ENCODE results near the gene RGPD5.
A peak's percentile ranks its signal among the peaks of the same experiment; 100 is the strongest.
"Not testable (repeated sequence)": the region's sequence is repeated elsewhere in the genome, so short reads cannot be mapped to it uniquely, and the experiment has no call there.

Gene RGPD5

GRCh38 chr2:109794074-109794737 lies at the start of gene RGPD5:
TSS of gene RGPD5 (plus strand) at chr2:109794305. CDS start at chr2:109794466, 161 bp downstream.
- not testable (repeated sequence) for DNase-seq

DNA sequence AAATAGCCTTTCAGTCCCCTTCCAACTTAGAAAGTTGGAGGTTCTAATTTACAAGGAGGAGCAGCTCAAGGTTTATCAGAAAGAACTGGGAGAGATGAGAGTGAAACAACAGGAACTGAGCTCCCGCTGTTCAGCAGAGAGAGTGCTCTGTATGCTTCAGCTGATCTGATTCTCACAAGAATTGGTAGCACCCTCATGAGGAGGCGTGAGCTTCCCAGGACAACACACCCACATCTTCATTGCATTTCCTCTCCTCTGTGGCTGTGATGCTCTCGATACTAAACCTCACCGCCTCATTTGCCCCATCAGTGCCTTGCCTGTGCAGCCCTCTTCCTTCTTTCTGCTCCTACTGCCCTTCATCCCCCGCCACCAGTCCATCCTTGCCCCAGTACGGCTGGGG lies 42.5 kb upstream of the RGPD5 start:
- DNase-seq: not testable (repeated sequence)

DNA sequence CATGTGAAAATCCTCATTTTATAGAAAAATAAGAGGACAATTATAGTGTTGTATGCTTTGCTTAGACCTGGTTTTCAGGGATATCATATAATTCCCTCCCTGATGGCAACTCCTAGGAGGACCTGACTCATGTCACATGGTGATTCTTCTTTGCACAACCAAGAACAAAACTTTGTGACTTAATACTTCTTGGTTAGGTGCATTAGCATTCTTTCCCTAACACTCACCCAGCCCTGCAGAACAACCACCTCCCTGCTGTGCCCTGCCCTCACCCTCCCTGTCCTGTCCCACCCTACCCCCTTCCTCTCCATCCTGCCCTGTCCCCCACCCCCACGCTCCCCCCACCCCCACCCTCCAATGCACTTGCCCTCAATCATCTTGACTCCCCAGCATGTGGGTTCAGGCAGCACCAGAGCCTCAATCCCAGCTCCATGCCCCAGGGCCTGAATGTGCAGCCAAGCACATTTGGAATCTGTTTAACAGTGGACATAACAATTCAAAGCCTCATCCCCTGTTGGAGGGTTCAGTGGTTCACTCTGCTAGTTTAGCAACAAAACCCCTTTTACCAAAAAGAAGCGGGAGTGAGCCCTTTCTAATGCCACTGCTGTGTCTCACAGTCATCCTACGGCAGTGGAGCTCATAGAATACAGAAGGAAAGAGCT lies 36.8 kb upstream of the RGPD5 start:
- DNase-seq: not testable (repeated sequence)

DNA sequence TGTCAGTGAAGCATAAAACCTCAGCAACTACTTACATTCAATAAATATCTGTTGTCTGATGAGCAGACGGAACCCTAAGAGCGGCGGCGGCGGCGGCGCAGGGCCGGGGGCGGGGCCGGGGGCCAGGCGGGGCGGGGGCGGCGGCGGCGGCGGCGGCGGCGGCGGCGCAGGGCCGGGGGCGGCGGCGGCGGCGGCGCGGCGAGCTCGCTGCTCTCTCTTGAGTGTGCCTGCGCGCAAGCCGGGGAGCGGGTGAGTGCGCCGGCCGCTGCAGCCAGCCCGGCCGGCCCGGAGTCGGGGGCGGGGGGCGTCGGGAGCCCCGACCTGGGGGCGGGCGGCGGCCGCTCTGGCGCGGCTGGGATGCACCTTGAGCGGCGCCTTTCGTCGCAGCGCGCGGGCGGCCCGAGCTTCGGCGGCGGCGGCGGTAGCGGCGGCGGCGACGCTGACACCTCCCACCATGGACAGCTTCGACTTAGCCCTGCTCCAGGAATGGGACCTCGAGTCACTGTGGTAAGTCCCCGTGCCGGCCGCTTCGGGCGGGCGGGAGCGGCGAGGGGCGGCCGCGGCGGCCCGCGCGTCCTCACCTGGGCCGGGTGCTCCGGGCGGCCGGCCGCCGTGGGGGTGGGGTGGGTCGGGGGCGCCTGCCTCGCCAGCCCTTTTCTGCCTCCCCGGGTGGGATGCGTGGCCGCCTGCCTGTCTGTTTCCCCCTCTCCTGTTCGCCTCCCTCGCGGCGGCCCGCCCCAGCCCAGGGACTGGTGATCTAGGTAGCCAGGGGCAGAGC lies 33.7 kb upstream of the RGPD5 start:
- peak; percentile 5 for DNase-seq

DNA sequence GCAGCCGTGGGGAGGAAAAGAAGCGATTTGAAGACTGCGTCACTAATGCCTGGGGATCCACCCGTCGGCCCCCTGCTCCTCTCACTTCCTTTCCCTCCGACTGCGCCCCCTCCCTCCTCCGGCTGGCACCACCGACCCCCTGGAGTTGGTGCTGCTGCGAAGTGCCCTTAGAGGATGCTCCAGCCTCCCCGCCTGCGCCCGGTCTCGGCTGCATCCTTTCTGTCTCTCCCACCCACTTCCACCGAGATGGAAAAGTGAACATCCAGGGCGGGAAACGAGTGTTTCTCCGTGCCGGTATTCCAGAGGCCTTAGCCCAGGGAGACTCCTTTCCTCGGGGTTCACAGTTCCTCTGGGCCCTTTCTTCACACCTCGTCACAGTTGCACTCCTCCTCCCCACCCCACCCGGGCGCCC lies 33.1 kb upstream of the RGPD5 start:
- DNase-seq: not testable (repeated sequence)

DNA sequence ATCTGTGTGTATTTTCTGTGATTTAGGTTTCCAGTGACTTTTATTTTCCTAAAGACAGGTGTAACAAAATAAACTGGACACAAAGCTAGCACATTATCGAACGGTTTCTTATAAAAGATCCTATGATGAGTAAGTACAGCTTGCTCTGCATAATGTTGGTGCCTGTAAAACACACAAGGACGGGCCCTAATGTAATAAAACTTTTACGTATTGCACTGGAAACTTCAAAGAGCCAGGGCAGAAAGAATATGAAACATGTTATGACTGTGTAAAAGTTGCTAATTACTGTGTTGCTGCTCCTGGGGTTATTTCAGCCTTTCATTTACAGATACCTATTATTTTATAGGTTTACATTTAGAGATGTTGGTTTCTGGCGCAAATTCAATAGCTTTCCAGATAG lies 32.1 kb upstream of the RGPD5 start:
- not testable (repeated sequence) for DNase-seq

- not testable (repeated sequence) for DNase-seq
Measured at GRCh38 chr2:109766074-109766473, 28.0 kb upstream of the RGPD5 start.

DNA sequence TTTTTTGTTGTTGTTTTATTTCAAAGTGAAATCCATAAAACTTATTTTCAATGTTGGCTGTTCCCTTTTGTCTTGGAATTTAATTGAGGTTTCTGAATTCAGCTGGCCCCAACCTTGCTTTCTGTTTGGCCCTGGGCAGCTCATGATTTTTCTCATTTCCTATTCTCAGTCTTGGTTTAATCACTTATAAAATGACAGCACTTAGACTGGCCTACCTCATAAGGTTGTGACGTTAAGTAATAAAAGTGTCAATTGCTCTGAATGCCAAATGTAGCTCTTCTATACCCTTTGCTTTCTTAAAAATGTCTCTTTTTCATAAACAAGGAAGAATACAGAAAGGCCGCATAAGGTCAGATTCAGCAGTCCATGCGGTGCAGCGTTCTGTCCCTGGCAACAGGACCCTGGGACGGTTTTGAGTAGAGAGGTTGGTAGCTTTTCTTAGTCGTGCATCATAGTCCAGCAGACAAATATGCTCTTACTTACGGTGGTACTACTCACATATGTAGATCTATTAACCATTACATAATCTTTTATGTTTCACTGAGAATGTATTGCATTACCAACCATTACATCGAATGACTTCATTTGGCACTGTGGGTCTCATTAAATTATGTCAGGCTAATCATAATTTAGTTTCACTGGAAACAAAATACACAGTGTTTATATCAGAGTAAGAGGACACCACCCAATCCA lies 27.1 kb upstream of the RGPD5 start:
- DNase-seq: not testable (repeated sequence)

GRCh38 chr2:109768934-109769333 lies 25.2 kb upstream of the RGPD5 start:
- not testable (repeated sequence) for DNase-seq

DNA sequence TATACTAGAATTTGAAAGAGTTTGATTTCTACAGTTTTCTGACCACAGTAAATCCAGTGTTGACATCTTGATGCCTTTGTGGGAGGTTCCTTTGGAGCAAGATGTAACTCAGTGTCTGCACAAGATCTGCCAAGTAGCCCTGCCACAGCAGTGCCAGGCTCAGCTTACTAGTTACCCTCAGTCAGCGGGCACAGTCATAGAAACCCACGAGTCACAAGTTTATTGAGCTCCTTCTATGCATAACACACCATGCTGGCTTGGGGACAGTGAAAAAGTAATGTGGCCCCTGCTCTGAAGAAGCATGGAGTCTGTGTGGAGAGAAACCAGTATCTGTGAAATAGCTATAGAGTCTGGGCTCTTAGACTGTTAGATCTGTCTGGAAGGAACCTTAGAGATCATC lies 15.0 kb upstream of the RGPD5 start:
- DNase-seq: not testable (repeated sequence)

- DNase-seq: not testable (repeated sequence)
Measured at GRCh38 chr2:109781147-109781816, 12.8 kb upstream of the RGPD5 start.

GRCh38 chr2:109782446-109782993 lies 11.6 kb upstream of the RGPD5 start:
- not testable (repeated sequence) for DNase-seq

GRCh38 chr2:109791530-109792279 lies 2.4 kb upstream of the RGPD5 start:
- not testable (repeated sequence) for DNase-seq

- not testable (repeated sequence) for DNase-seq
Measured at GRCh38 chr2:109792659-109793058, 1.4 kb upstream of the RGPD5 start.

DNA sequence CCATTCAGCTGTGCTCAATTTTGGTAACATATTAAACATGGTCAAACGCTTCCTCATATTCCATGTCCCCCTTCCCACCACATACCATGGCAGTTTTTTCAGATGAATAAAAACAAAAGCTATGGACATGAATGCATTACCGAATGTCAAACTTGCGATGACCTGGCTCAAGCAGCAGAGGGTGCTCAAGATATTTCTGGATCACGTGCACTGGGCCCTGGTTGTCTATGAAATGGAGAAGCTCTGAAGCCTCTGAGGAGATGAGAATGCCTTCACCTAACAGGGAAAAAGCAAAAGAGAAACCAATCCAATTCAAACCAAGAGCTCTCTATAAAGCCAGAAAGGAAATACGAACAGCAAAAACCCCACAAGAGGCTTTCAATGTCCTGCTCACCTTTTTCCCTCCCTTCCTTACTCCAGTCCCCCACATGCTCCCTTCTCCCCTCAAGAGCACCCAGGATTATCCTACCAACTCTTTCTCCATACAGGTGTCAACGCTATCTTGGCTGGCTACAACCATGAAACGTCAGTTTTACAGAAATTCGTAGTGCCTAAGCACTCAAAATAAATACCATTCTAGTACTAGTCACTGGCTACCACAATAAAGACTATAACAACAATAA lies 77.1 kb downstream of the RGPD5 start:
- not testable (repeated sequence) for DNase-seq

GRCh38 chr2:109876625-109877024 lies 82.5 kb downstream of the RGPD5 start:
- not testable (repeated sequence) for DNase-seq

DNA sequence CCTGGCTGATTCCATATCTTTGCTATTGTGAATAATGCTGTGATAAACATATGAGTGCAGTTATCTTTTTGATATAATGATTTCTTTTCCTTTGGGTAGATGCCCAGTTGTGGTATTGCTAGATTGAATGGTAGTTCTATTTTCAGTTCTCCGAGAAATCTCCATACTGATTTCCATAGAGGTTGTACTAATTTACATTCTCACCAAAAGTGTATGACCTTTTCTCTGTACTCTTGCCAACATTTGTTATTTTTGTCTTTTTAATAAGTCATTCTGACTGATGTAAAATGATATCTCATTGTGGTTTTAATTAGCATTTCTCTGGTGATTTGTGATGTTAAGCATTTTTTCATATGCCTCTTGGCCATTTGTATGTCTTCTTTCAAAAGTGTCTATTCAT lies 88.0 kb downstream of the RGPD5 start:
- not testable (repeated sequence) for DNase-seq

DNA sequence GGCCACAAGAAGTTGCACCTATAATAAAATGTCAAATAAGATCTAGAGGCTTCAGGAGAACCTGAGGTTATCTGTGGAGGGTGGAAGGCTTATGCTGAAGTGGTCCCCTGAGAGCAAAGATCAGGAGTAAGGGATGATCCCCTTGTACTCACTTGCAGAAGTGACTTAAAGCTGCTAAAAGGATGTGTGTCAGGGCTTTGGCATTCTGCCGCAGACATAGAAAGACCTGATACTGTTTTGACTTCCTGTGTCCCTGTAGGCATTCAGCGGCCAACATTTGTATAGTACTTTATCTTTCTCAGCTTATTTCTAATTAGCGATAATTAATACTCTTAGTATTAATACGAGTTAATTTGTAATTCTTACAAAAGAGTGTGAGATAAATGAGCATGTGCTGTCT lies 94.3 kb downstream of the RGPD5 start:
- not testable (repeated sequence) for DNase-seq

GRCh38 chr2:109889909-109890308 lies 95.8 kb downstream of the RGPD5 start:
- DNase-seq: not testable (repeated sequence)

GRCh38 chr2:109891024-109891423 lies 96.9 kb downstream of the RGPD5 start:
- DNase-seq: not testable (repeated sequence)

DNA sequence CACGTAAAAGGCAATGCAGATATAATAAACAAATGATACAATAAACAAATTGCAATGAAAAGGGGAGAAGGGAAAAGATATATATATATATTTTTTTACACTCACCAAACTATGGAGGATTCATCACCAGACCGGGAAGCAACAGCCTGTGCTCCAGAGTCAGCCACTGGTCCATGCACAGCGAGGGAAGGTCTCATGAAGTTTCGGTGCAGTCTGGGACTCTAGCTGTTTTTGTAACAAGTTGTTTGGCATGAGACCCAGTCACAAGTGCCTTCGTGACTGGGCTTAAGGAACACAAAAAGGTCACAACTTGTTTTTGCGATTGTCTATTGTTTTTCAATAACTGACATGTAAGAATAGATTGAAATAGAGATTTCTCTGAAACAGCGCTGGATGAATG lies 99.6 kb downstream of the RGPD5 start:
- not testable (repeated sequence) for DNase-seq

All from femur (tissue), 1 donor.